Ramos (cell line): Measurements from ENCODE around the gene BRCA1.

Experiments used
- in situ Hi-C: fragments of 300-500 bp; cut with MboI; formaldehyde crosslinking; loops from one replicate; pipeline ENCODE4 v1.14.3; 2022; ENCODE audit warnings: low sequenced_read_pairs; ENCODE audit not compliant: unreplicated experiment

BRCA1 gene

GRCh38 chr17:43027091-43028032 lies 97.8 kb downstream of the BRCA1 start:
- in situ Hi-C loops, result no loop called here

GRCh38 chr17:43026595-43026994 lies 98.6 kb downstream of the BRCA1 start:
- in situ Hi-C loops, result no loop called here

- in situ Hi-C loops, result no loop called here
Observed at GRCh38 chr17:43025766-43026537, 99.2 kb downstream of the BRCA1 start.

- in situ Hi-C loops, result no loop called here
Observed at GRCh38 chr17:43025290-43025657, 99.9 kb downstream of the BRCA1 start.

GRCh38 chr17:43024407-43025289 lies 100.5 kb downstream of the BRCA1 start, which contains the start of gene RND2:
RND2 (plus strand) TSS chr17:43025231; CDS start chr17:43025348, 117 bp downstream.
- in situ Hi-C loops, result no loop called here

GRCh38 chr17:43021741-43022512 lies 103.2 kb downstream of the BRCA1 start, which contains the start of gene VAT1:
VAT1 (minus strand) TSS chr17:43022385; CDS start chr17:43022322, 63 bp downstream.
- in situ Hi-C loops, result no loop called here

GRCh38 chr17:43020789-43021740 lies 104.1 kb downstream of the BRCA1 start:
- in situ Hi-C loops, result no loop called here

GRCh38 chr17:43020030-43020621 lies 105.0 kb downstream of the BRCA1 start:
- in situ Hi-C loops, result no loop called here

GRCh38 chr17:43019418-43019817 lies 105.7 kb downstream of the BRCA1 start:
- in situ Hi-C loops, result no loop called here

GRCh38 chr17:43018932-43019331 lies 106.2 kb downstream of the BRCA1 start:
- in situ Hi-C loops, result no loop called here

- in situ Hi-C loops, result no loop called here
Observed at GRCh38 chr17:43018008-43018853, 106.9 kb downstream of the BRCA1 start.

- in situ Hi-C loops, result no loop called here
Observed at GRCh38 chr17:43016216-43016615, 108.9 kb downstream of the BRCA1 start.

- in situ Hi-C loops, result no loop called here
Observed at GRCh38 chr17:43015579-43015978, 109.6 kb downstream of the BRCA1 start.

GRCh38 chr17:43014649-43015542 lies 110.3 kb downstream of the BRCA1 start:
- in situ Hi-C loops, result no loop called here

GRCh38 chr17:43014020-43014648 lies 111.0 kb downstream of the BRCA1 start:
- in situ Hi-C loops, result no loop called here

- in situ Hi-C loops, result no loop called here
Observed at GRCh38 chr17:43013296-43013695, 111.9 kb downstream of the BRCA1 start.
